ENCODE results near the gene C2orf49. TPM values are rescaled to one million over a fixed set of nuclear protein-coding genes. Genes with fewer than 3 reads are reported as not detected.

The C2orf49 gene
- total RNA-seq, 1 donor from 2014 or later, result 15.3 TPM

- no peaks in the 10 kb centered on the region for H3K27me3 Mint-ChIP-seq (ENCODE audit: low read depth)
- H3K4me1 Mint-ChIP-seq (ENCODE audit: low read depth), result peaks cover 19% of the 10 kb centered on the region
- no peak for TF ChIP-seq CTCF (IDR thresholded peaks at IDR 0.05)
- H3K36me3 Mint-ChIP-seq (ENCODE audit: low read depth), result peaks cover 7% of the 10 kb centered on the region
- no peak overlapping the region for H3K27ac Mint-ChIP-seq (ENCODE audit: unreplicated experiment)
- H3K4me3 Mint-ChIP-seq (ENCODE audit: unreplicated experiment), result no peak overlapping the region
- DNase-seq (ENCODE audit: low spot score), result no peak
- H3K9me3 Mint-ChIP-seq (ENCODE audit: low read depth), result no peaks in the 10 kb centered on the region
Measured at GRCh38 chr2:105299290-105299689, 38.0 kb upstream of the C2orf49 start.

GRCh38 chr2:105301646-105302045 lies 35.7 kb upstream of the C2orf49 start:
- Mint-ChIP-seq H3K4me3 (ENCODE audit: unreplicated experiment) (no peak overlapping the region), H3K4me1 (ENCODE audit: low read depth) (peaks cover 12% of the 10 kb centered on the region), H3K27ac (ENCODE audit: unreplicated experiment) (no peak overlapping the region), H3K27me3 (ENCODE audit: low read depth) (no peaks in the 10 kb centered on the region), H3K9me3 (ENCODE audit: low read depth) (no peaks in the 10 kb centered on the region), H3K36me3 (ENCODE audit: low read depth) (peaks cover 6% of the 10 kb centered on the region)
- no peak for TF ChIP-seq CTCF (IDR thresholded peaks at IDR 0.05)
- no peak for DNase-seq (ENCODE audit: low spot score)

- Mint-ChIP-seq H3K36me3 (ENCODE audit: low read depth) (peaks cover 16% of the 10 kb centered on the region), H3K9me3 (ENCODE audit: low read depth) (no peaks in the 10 kb centered on the region), H3K4me3 (ENCODE audit: unreplicated experiment) (no peak overlapping the region), H3K27me3 (ENCODE audit: low read depth) (no peaks in the 10 kb centered on the region), H3K4me1 (ENCODE audit: low read depth) (no peaks in the 10 kb centered on the region), H3K27ac (ENCODE audit: unreplicated experiment) (no peak overlapping the region)
- DNase-seq (ENCODE audit: low spot score), result no peak
- TF ChIP-seq CTCF (IDR thresholded peaks at IDR 0.05), result no peak
Measured at GRCh38 chr2:105307146-105307545, 30.2 kb upstream of the C2orf49 start.

GRCh38 chr2:105307550-105307949 lies 29.8 kb upstream of the C2orf49 start:
- no peak for TF ChIP-seq CTCF (IDR thresholded peaks at IDR 0.05)
- H3K27ac Mint-ChIP-seq (ENCODE audit: unreplicated experiment), result no peak overlapping the region
- no peak for DNase-seq (ENCODE audit: low spot score)

GRCh38 chr2:105307962-105308361 lies 29.4 kb upstream of the C2orf49 start:
- Mint-ChIP-seq H3K4me3 (ENCODE audit: unreplicated experiment) (no peak overlapping the region), H3K27ac (ENCODE audit: unreplicated experiment) (no peak overlapping the region), H3K27me3 (ENCODE audit: low read depth) (no peaks in the 10 kb centered on the region), H3K9me3 (ENCODE audit: low read depth) (no peaks in the 10 kb centered on the region), H3K4me1 (ENCODE audit: low read depth) (no peaks in the 10 kb centered on the region), H3K36me3 (ENCODE audit: low read depth) (peaks cover 16% of the 10 kb centered on the region)
- TF ChIP-seq CTCF (IDR thresholded peaks at IDR 0.05), result no peak
- no peak for DNase-seq (ENCODE audit: low spot score)

More at GRCh38 chr2:105307550-105307949, 29.8 kb upstream of the C2orf49 start:
- H3K4me1 Mint-ChIP-seq (ENCODE audit: low read depth), result no peaks in the 10 kb centered on the region
- no peaks in the 10 kb centered on the region for H3K9me3 Mint-ChIP-seq (ENCODE audit: low read depth)
- H3K27me3 Mint-ChIP-seq (ENCODE audit: low read depth), result no peaks in the 10 kb centered on the region
- peaks cover 16% of the 10 kb centered on the region for H3K36me3 Mint-ChIP-seq (ENCODE audit: low read depth)
- H3K4me3 Mint-ChIP-seq (ENCODE audit: unreplicated experiment), result no peak overlapping the region
